Astrocyte (in vitro differentiated cells and primary cell): ENCODE measurements around the gene YES1. TPM values are rescaled to one million over a fixed set of nuclear protein-coding genes. Genes with fewer than 3 reads are reported as not detected.

Experiments used
- DNase-seq: peaks from one replicate; pipeline ENCODE4 v3.0.0-alpha.2; 2010; ENCODE audit warnings: low read depth
- FAIRE-seq: peaks from 2 replicates; lab custom pipeline; 2011; peaks lifted over from hg19 to GRCh38; lab: Jason Lieb, UNC
- H2AFZ ChIP-seq: 2 replicates; pipeline ENCODE4 v1.6.0; 2012; ENCODE audit warnings: low read depth, low read length, inconsistent platforms
- H3K27ac ChIP-seq: 2 replicates; pipeline ENCODE4 v1.5.1; 2011; ENCODE audit warnings: low read depth, low read length, inconsistent platforms
- H3K27me3 ChIP-seq: 2 replicates; pipeline ENCODE4 v1.6.0; 2011; ENCODE audit warnings: low read length, inconsistent platforms; ENCODE audit not compliant: insufficient read depth
- H3K36me3 ChIP-seq: 2 replicates; pipeline ENCODE4 v1.5.1; 2011; ENCODE audit warnings: low read length, inconsistent platforms; ENCODE audit not compliant: insufficient read depth
- H3K4me1 ChIP-seq: 2 replicates; pipeline ENCODE4 v1.5.1; 2011; ENCODE audit warnings: low read length, inconsistent platforms; ENCODE audit not compliant: insufficient read depth
- H3K4me2 ChIP-seq: 2 replicates; pipeline ENCODE4 v1.6.0; 2012; ENCODE audit warnings: low read length, inconsistent platforms
- H3K4me3 ChIP-seq: 2 replicates; pipeline ENCODE4 v1.5.1; 2011; ENCODE audit warnings: low read depth, mild to moderate bottlenecking, low read length, inconsistent platforms; ENCODE audit not compliant: insufficient read depth
- H3K79me2 ChIP-seq: 2 replicates; pipeline ENCODE4 v1.6.0; 2012; ENCODE audit warnings: mild to moderate bottlenecking, low read length, inconsistent platforms; ENCODE audit not compliant: insufficient read depth
- H3K9ac ChIP-seq: 2 replicates; pipeline ENCODE4 v1.6.0; 2012; ENCODE audit warnings: mild to moderate bottlenecking, low read length, inconsistent platforms
- H3K9me3 ChIP-seq: 2 replicates; pipeline ENCODE4 v1.5.1; 2012; ENCODE audit warnings: low read depth, mild to moderate bottlenecking, low read length, inconsistent platforms; ENCODE audit not compliant: insufficient read depth
- H4K20me1 ChIP-seq: 2 replicates; pipeline ENCODE4 v1.6.0; 2012; ENCODE audit warnings: low read length, inconsistent platforms; ENCODE audit not compliant: insufficient read depth
- H3K27ac Mint-ChIP-seq: one replicate; pipeline ENCODE4 v1.8.0; 2021; ENCODE audit warnings: mild to moderate bottlenecking, mixed read lengths; ENCODE audit not compliant: unreplicated experiment
- H3K27me3 Mint-ChIP-seq: one replicate; pipeline ENCODE4 v1.8.0; 2021; ENCODE audit warnings: low read depth, mixed read lengths; ENCODE audit not compliant: unreplicated experiment
- H3K36me3 Mint-ChIP-seq: one replicate; pipeline ENCODE4 v1.8.0; 2021; ENCODE audit warnings: low read depth, mixed read lengths; ENCODE audit not compliant: unreplicated experiment
- H3K4me1 Mint-ChIP-seq: one replicate; pipeline ENCODE4 v1.8.0; 2021; ENCODE audit warnings: low read depth, mixed read lengths; ENCODE audit not compliant: unreplicated experiment
- H3K4me3 Mint-ChIP-seq: one replicate; pipeline ENCODE4 v1.8.0; 2021; ENCODE audit warnings: mild to moderate bottlenecking, moderate library complexity, mixed read lengths; ENCODE audit not compliant: unreplicated experiment
- H3K9me3 Mint-ChIP-seq: one replicate; pipeline ENCODE4 v1.8.0; 2021; ENCODE audit warnings: mild to moderate bottlenecking, mixed read lengths; ENCODE audit not compliant: unreplicated experiment
- EZH2 ChIP-seq: IDR thresholded peaks from 2 replicates; pipeline ENCODE4 v1.6.1; 2012; ENCODE audit warnings: mild to moderate bottlenecking, low read length, inconsistent platforms; ENCODE audit not compliant: insufficient read depth
- total RNA-seq: library from RNA; stranded (reverse); gene quantifications from 2 replicates; pipeline ENCODE4 v1.2.1, GENCODE V29; 2021
- TF ChIP-seq, protein P1 (sequence below): IDR thresholded peaks from 2 replicates; pipeline ENCODE4 v1.5.1; 2011; ENCODE audit warnings: low read depth, mild to moderate bottlenecking, inconsistent platforms, low read length, moderate library complexity; ENCODE audit not compliant: insufficient read depth

YES1 gene
- total RNA-seq, 1 donor from 2014 or later, result 68.2 TPM

DNA sequence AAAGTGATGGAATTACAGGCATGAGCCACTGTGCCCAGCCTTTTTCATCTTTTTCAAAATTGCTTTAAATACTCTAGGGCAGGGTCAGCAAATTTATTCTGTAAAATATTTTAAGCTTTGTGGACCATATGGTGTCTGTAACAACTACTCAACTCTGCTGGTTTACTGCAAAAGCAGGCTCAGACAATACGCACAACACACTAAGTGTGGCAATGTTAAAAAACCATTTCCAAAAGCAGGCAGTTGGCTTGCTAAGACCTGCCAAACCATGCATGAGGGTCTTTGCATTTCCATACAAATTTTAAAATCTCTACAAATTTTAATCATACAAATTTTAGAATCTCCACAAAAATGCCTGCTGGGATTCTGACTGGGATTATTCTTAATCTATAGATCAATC, 44.1 kb downstream of the YES1 start:
- DNase-seq, result no peak
- no peak overlapping the region for H3K27ac ChIP-seq
- Mint-ChIP-seq H3K9me3 (no peaks in the 10 kb centered on the region), H3K27me3 (no peaks in the 10 kb centered on the region), H3K27ac (no peak overlapping the region), H3K36me3 (peaks cover 7% of the 10 kb centered on the region), H3K4me1 (peaks cover under 1% of the 10 kb centered on the region), H3K4me3 (no peak overlapping the region)
- no peak for FAIRE-seq
- H3K4me1 ChIP-seq, result no peaks in the 10 kb centered on the region
- H3K27me3 ChIP-seq, result no peaks in the 10 kb centered on the region
- H3K4me2 ChIP-seq, result no peak overlapping the region
- H3K79me2 ChIP-seq, result peaks cover 41% of the 10 kb centered on the region
- no peak overlapping the region for H3K4me3 ChIP-seq
- H3K36me3 ChIP-seq, result no peaks in the 10 kb centered on the region
- no peaks in the 10 kb centered on the region for H3K9me3 ChIP-seq
- H4K20me1 ChIP-seq, result peaks cover 27% of the 10 kb centered on the region
- TF ChIP-seq EZH2, result no peak
- TF ChIP-seq, protein P1, sequence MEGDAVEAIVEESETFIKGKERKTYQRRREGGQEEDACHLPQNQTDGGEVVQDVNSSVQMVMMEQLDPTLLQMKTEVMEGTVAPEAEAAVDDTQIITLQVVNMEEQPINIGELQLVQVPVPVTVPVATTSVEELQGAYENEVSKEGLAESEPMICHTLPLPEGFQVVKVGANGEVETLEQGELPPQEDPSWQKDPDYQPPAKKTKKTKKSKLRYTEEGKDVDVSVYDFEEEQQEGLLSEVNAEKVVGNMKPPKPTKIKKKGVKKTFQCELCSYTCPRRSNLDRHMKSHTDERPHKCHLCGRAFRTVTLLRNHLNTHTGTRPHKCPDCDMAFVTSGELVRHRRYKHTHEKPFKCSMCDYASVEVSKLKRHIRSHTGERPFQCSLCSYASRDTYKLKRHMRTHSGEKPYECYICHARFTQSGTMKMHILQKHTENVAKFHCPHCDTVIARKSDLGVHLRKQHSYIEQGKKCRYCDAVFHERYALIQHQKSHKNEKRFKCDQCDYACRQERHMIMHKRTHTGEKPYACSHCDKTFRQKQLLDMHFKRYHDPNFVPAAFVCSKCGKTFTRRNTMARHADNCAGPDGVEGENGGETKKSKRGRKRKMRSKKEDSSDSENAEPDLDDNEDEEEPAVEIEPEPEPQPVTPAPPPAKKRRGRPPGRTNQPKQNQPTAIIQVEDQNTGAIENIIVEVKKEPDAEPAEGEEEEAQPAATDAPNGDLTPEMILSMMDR, result no peak
- no peak overlapping the region for H2AFZ ChIP-seq
- no peak overlapping the region for H3K9ac ChIP-seq

DNA sequence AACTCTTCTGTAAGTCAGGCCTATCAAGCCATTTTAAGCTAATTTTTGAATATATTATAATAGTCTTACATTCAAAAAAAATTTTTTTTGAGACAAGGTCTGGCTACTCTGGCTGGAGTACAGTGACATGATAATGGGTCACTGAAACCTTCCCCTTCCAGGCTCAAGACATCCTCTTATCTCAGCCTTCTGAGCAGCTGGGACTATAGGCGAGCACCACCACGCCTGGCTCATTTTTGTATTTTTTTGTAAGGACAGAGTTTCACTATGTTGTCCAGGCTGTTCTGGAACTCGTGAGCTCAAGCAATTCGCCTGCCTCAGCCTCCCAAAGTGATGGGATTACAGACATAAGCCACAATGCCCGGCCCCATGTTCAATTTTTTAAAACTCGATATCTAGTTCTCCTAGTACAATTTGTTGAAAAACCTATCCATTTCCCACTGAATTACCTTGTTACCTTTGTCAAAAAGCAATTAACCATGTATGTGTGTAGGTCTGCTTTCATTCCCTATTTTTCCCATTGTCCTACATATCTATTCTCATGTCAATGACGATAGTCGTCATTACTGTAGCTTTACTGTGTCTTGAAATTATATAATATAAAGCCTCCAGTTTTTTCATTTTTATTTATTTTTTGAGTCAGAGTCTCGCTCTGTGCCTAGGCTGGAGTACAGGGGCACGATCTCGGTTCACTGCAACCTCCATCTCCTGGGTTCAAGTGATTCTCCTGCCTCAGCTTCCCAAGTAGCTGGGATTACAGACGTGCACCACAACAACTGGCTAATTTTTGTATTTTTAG, 44.8 kb downstream of the YES1 start:
- Mint-ChIP-seq H3K36me3 (peaks cover 7% of the 10 kb centered on the region), H3K27me3 (no peaks in the 10 kb centered on the region), H3K9me3 (no peaks in the 10 kb centered on the region), H3K4me1 (peaks cover 3% of the 10 kb centered on the region), H3K27ac (no peak overlapping the region), H3K4me3 (no peak overlapping the region)
- no peaks in the 10 kb centered on the region for H3K4me1 ChIP-seq
- no peak overlapping the region for H3K4me3 ChIP-seq
- no peaks in the 10 kb centered on the region for H3K36me3 ChIP-seq
- no peaks in the 10 kb centered on the region for H3K27me3 ChIP-seq
- H3K27ac ChIP-seq, result no peak overlapping the region
- DNase-seq (no peak), FAIRE-seq (no peak)
- H3K9ac ChIP-seq, result no peak overlapping the region
- TF ChIP-seq EZH2, result no peak
- TF ChIP-seq, protein P1, result no peak
- no peaks in the 10 kb centered on the region for H3K9me3 ChIP-seq
- H4K20me1 ChIP-seq, result peaks cover 28% of the 10 kb centered on the region
- no peak overlapping the region for H2AFZ ChIP-seq
- H3K4me2 ChIP-seq, result no peak overlapping the region
- peaks cover 42% of the 10 kb centered on the region for H3K79me2 ChIP-seq

DNA sequence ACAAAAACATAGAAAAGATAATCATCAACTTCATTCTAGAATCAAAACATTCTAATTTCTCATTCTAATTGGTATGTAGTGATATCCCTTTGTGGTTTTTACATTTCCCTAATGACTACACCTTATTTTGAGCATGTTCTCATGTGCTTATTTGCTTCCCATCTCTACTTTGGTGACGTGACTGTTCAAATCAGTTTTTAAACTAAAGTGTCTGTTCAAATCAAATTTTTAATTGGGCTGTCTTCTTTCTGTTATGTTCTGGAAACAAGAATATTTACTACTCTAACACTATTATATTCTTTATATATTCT, 45.5 kb downstream of the YES1 start:
- H3K36me3 Mint-ChIP-seq, result peaks cover 7% of the 10 kb centered on the region
- peaks cover 28% of the 10 kb centered on the region for H4K20me1 ChIP-seq

More for the DNA sequence above, 45.5 kb downstream of the YES1 start:
- FAIRE-seq (no peak), DNase-seq (no peak)
- no peak overlapping the region for H3K27ac Mint-ChIP-seq
- no peak overlapping the region for H3K27ac ChIP-seq
- no peaks in the 10 kb centered on the region for H3K27me3 ChIP-seq
- peaks cover 3% of the 10 kb centered on the region for H3K4me1 Mint-ChIP-seq
- no peaks in the 10 kb centered on the region for H3K27me3 Mint-ChIP-seq
- H3K36me3 ChIP-seq, result no peaks in the 10 kb centered on the region
- no peaks in the 10 kb centered on the region for H3K9me3 ChIP-seq
- no peak overlapping the region for H3K4me3 ChIP-seq
- no peaks in the 10 kb centered on the region for H3K4me1 ChIP-seq
- no peak overlapping the region for H2AFZ ChIP-seq
- H3K9ac ChIP-seq, result no peak overlapping the region
- no peaks in the 10 kb centered on the region for H3K9me3 Mint-ChIP-seq
- H3K79me2 ChIP-seq, result peaks cover 40% of the 10 kb centered on the region
- no peak overlapping the region for H3K4me3 Mint-ChIP-seq
- H3K4me2 ChIP-seq, result no peak overlapping the region
- no peak for TF ChIP-seq EZH2
- TF ChIP-seq, protein P1, result no peak
